ENCODE data around the gene ADGRG3. TPM values are rescaled to one million over a fixed set of nuclear protein-coding genes. Genes with fewer than 3 reads are reported as not detected.

Gene ADGRG3
- total and polyA plus RNA-seq, 2 of the 13 experiments (the other 11 are each of a cell fraction or from before 2014, with no cell fraction given), result 2.7 to 11.8 TPM

- TF ChIP-seq PRDM4 (CRISPR knock-in tag; IDR thresholded peaks at IDR 0.05; ENCODE audit: borderline replicate concordance) (no peak), NCOA5 (CRISPR knock-in tag; IDR thresholded peaks at IDR 0.05) (no peak), ZGPAT (CRISPR knock-in tag; IDR thresholded peaks at IDR 0.05) (peak; percentile 63; the same call in 1 of the 2 replicates), SATB2 (CRISPR knock-in tag; IDR thresholded peaks at IDR 0.05) (no peak), PLSCR1 (CRISPR knock-in tag; IDR thresholded peaks at IDR 0.05; ENCODE audit: borderline replicate concordance) (no peak), MLX (CRISPR knock-in tag; IDR thresholded peaks at IDR 0.05) (no peak), SP140L (CRISPR knock-in tag; IDR thresholded peaks at IDR 0.05; ENCODE audit: borderline replicate concordance) (no peak), ZFP41 (CRISPR knock-in tag; IDR thresholded peaks at IDR 0.05; ENCODE audit: borderline replicate concordance) (no peak), NBN (conservative IDR thresholded peaks at IDR 0.05) (no peak), KMT2A (CRISPR knock-in tag; IDR thresholded peaks at IDR 0.05) (peak; percentile 34; the same call in 1 of the 2 replicates), FOSL1 (CRISPR knock-in tag; IDR thresholded peaks at IDR 0.05; ENCODE audit: borderline replicate concordance) (no peak), UBTF (CRISPR knock-in tag; IDR thresholded peaks at IDR 0.05) (no peak), NAIF1 (CRISPR knock-in tag; IDR thresholded peaks at IDR 0.05; ENCODE audit: borderline replicate concordance) (peak; percentile 77; the same call in 1 of the 2 replicates), SP5 (CRISPR knock-in tag; IDR thresholded peaks at IDR 0.05; ENCODE audit: borderline replicate concordance, low read depth) (no peak), ZNF292 (CRISPR knock-in tag; IDR thresholded peaks at IDR 0.05; ENCODE audit: borderline replicate concordance, low read depth) (no peak), BCLAF1 (IDR thresholded peaks at IDR 0.05) (no peak), JUND (CRISPR knock-in tag; IDR thresholded peaks at IDR 0.05) (peak; percentile 86), MEIS2 (CRISPR knock-in tag; IDR thresholded peaks at IDR 0.05) (peak; percentile 50; the same call in 1 of the 2 replicates)
Measured at GRCh38 chr16:57736419-57737351, 68.6 kb downstream of the ADGRG3 start (continued).

Measured in HepG2 (cell line).